ENCODE measurements around the gene PHF1.
A peak's percentile ranks its signal among the peaks of the same experiment; 100 is the strongest.

Gene PHF1

DNA sequence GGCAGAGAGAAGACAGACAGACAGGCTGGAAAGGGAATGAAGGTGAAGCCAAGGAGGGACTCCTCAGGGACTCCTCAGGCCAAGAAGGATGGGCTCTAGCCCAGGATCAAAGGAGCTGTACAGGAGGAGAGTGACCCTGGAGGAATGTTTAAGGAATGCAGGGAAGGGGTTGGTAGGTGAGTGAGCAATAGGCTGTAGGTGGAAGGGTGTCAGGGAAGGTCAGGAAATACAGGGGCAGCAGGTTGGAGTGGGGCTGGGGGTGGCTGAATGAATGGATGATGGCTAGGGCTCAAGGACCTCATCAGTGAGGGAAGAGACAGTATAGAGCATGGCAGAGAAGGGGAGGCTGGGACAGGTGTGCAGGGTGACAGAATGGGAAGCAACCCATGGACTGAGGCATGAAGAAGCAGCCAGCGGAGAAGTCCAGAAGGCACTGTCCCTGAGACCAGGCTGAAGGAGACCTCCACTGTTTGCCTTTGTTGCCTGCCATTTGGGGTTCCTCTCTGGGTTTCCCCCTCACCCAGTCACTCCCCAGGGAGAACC is 22.3 kb downstream of the PHF1 start:
- DNase-seq (ENCODE audit: low spot score), result no peak

- DNase-seq (ENCODE audit: low spot score), result no peak
Measured at GRCh38 chr6:33433544-33434191, 22.9 kb downstream of the PHF1 start.

DNA sequence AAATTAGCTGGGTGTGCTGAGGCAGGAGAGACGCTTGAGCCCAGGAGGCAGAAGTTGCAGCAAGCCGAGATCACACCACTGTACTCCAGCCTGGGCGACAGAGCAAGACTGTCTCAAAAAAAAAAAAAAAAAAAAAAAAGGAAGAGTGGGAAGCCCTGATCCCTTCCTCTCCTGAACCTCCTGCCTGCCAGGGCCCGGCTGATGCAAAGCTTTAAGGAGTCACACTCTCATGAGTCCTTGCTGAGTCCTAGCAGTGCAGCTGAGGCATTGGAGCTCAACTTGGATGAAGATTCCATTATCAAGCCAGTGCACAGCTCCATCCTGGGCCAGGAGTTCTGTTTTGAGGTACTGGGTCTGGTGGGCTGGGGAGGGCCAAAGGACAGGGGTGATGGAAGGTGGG is 24.1 kb downstream of the PHF1 start:
- DNase-seq (ENCODE audit: low spot score), result no peak

DNA sequence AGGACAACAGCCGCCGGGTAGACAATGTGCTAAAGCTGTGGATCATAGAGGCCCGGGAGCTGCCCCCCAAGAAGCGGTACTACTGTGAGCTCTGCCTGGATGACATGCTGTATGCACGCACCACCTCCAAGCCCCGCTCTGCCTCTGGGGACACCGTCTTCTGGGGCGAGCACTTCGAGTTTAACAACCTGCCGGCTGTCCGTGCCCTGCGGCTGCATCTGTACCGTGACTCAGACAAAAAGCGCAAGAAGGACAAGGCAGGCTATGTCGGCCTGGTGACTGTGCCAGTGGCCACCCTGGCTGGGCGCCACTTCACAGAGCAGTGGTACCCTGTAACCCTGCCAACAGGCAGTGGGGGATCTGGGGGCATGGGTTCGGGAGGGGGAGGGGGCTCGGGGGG is 26.9 kb downstream of the PHF1 start:
- DNase-seq (ENCODE audit: low spot score), result no peak

DNA sequence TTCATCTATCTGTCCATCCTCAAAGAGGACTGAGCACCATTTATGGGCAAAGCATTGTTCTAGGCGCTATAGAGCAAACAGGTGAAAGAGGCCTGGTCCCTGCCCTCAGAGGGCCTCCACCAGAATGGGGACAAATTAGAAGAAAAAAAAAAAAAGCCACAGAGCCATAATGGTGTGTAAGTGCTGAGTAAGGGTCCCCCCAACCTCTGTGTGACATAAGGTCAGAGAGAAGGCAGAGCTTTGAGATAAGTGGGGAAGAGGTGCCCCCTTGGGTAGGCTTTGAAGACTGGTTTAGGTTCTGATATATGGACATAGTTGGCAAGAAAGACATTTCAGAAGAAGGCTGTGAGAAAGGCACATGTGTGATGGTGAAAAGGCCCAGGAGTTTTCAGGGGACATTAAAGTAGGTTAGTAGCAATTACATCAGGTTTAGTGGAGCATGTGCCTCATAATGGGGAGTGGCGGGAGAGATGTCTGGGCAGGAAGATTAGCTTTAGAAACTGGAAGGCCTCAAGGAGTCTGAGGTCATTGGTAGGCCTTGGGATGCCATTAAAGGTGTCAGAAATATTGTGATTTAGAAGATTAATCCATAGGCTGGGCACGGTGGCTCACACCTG is 28.3 kb downstream of the PHF1 start:
- no peak for DNase-seq (ENCODE audit: low spot score)

- DNase-seq (ENCODE audit: low spot score), result no peak
Measured at GRCh38 chr6:33439956-33440648, 29.3 kb downstream of the PHF1 start.

GRCh38 chr6:33440649-33441309 is 30.0 kb downstream of the PHF1 start:
- no peak for DNase-seq (ENCODE audit: low spot score)

DNA sequence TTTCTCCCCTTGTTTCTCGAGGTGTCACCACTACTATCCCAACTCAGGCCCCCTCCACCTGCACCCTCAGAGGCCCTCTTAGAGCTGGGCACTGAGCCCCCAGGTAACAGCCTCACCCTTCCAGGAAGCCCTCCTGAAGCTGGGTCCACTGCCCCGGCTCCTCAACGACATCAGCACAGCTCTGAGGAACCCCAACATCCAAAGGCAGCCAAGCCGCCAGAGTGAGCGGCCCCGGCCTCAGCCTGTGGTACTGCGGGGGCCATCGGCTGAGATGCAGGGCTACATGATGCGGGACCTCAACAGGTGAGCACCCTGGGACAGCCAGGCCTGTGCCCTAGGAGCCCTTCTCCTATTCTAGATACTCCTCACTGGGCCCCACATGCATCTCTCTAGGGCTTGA is 30.6 kb downstream of the PHF1 start:
- DNase-seq (ENCODE audit: low spot score), result no peak

- no peak for DNase-seq (ENCODE audit: low spot score)
Measured at GRCh38 chr6:33442283-33442682, 31.5 kb downstream of the PHF1 start.

GRCh38 chr6:33443025-33443424 is 32.2 kb downstream of the PHF1 start:
- DNase-seq (ENCODE audit: low spot score), result no peak

DNA sequence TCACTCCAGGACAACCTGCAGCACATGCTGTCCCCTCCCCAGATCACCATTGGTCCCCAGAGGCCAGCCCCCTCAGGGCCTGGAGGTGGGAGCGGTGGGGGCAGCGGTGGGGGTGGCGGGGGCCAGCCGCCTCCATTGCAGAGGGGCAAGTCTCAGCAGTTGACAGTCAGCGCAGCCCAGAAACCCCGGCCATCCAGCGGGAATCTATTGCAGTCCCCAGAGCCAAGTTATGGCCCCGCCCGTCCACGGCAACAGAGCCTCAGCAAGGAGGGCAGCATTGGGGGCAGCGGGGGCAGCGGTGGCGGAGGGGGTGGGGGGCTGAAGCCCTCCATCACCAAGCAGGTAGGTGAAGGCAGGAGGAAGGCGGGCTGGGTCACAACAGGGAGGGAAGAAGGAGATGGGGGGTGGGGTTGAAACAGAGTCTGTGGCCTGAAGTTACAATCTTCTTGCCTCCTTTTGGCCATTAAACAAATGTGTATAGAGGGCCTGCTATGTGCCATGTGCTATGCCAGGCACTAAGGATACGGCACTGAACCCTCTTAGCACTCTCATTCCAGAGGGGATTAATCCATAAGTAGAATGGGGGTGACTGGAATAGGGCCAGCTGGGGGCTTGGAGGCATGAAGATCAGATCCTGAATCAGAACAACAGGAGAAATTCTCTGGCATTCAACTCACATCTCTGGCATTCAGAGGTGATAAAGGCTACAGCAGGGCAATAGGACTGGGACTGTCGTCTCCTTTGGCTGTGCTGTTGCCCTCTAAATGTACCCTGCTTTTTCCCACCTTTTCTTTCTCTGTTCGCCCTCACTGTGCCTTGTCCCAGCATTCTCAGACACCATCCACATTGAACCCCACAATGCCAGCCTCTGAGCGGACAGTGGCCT is 33.0 kb downstream of the PHF1 start:
- no peak for DNase-seq (ENCODE audit: low spot score)

- DNase-seq (ENCODE audit: low spot score), result no peak
Measured at GRCh38 chr6:33445119-33445603, 34.3 kb downstream of the PHF1 start.

DNA sequence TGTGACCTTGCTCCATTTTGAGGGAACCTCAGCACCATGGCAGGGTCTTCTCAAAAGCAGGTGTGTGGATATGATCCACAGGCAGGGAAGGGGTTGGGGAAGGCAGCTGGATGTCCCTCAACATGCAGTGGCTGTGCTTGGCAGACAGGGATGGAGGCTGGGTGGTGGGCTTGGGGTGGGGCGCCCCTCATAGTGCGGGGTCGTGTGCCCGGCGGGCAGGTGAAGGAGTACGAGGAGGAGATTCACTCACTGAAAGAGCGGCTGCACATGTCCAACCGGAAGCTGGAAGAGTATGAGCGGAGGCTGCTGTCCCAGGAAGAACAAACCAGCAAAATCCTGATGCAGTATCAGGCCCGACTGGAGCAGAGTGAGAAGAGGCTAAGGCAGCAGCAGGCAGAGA is 35.5 kb downstream of the PHF1 start:
- no peak for DNase-seq (ENCODE audit: low spot score)

DNA sequence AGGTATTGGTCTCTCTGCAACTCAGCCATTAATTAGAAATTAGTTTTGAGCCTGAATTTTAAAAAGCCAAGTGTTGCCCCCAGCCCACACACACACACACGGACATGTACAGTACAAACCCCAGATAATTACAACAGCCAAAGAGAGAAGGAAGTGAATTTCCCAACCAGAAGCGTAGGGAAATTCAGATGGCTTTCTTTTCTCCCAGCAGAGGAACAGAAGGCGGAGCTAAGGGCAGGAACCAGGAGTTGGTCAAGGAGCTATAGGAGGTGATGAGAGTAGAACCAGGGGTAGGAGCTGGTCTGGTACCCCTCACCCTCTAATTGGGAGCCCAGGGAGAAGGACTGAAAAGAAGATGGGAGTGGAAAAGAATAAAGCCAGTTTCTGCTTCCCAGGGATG is 39.6 kb downstream of the PHF1 start:
- no peak for DNase-seq (ENCODE audit: low spot score)

DNA sequence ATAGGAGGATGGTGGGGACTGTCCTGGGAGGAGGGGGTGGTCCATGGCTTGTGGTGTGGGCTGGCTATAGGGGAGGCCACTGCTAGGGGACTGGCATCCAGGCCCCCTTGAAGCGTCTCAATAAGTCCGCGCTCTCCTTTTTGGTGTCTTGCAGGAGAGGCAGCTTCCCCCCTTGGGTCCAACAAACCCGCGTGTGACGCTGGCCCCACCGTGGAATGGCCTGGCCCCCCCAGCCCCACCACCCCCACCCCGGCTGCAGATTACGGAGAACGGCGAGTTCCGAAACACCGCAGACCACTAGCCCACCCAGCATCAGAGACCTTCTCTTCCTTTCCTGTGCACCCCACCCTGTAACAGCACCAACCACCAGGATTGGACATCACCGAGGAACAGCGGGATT is 40.8 kb downstream of the PHF1 start:
- DNase-seq (ENCODE audit: low spot score), result no peak

- no peak for DNase-seq (ENCODE audit: low spot score)
Measured at GRCh38 chr6:33452496-33452895, 41.7 kb downstream of the PHF1 start.

DNA sequence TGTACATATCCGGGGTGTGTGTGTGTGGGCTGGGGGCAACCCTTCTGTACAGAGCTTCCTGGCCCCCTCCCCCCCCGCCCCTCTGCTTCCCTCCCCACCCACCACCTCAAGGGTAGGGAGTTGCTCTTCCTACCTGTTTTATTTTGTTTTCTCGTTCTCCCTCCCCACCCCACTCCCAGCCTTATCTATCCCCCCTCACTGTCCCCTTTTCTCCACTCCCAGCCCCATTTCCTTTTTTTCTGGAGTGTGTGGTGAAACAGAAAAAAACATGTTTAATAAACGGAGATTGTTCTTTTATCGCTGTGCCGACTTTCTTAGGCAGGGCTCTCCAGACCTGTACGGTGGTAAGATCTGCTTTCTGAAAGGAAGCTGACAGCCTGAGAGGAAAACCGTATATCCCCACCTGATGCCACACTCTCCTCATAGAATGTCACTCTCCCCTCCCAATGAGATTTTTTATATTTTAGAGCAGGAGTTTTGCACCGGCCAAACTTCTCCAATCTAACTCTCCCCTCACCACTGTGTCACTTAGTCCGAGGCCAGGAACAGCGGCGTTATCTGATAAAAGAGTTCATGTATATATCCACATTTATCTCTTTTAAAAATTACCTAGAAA is 42.7 kb downstream of the PHF1 start:
- no peak for DNase-seq (ENCODE audit: low spot score)

GRCh38 chr6:33454009-33454946 is 43.5 kb downstream of the PHF1 start, which contains the start of gene ZBTB9:
ZBTB9 (plus strand) TSS chr6:33454576; CDS start chr6:33455101, 525 bp downstream.
- DNase-seq (ENCODE audit: low spot score), result peak; percentile 95

DNA sequence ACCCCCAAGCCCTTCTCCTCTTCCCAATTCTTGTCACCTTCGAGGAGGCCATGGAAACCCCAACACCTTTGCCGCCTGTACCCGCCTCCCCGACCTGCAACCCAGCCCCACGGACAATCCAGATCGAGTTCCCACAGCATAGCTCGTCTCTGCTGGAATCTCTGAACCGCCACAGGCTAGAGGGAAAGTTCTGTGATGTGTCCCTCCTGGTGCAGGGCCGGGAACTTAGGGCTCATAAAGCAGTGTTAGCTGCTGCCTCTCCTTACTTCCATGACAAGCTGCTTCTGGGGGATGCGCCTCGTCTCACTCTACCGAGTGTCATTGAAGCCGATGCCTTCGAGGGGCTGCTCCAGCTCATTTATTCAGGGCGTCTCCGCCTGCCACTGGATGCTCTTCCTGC is 44.2 kb downstream of the PHF1 start:
- no peak for DNase-seq (ENCODE audit: low spot score)

GRCh38 chr6:33456156-33456555 is 45.3 kb downstream of the PHF1 start:
- DNase-seq (ENCODE audit: low spot score), result no peak

Measured in globus pallidus (tissue), 1 donor.